H1 (cell line): Measurements from ENCODE around the gene RGS6. TPM values are rescaled to one million over a fixed set of nuclear protein-coding genes. Genes with fewer than 3 reads are reported as not detected.

ENCODE experiments used
- CBX5 ChIP-seq: fragments of 300-800, 300-1000 bp; sonication (generic); IDR thresholded peaks from 2 replicates; pipeline ENCODE4 v1.7.1; 2016; ENCODE audit warnings: antibody characterized with exemption, low read length, low read depth
- CREB1 ChIP-seq: IDR thresholded peaks from 2 replicates; pipeline ENCODE4 v1.6.1; 2012; ENCODE audit warnings: inconsistent platforms
- GABPA ChIP-seq: IDR thresholded peaks from 2 replicates; pipeline ENCODE4 v1.6.1; 2011; ENCODE audit warnings: mild to moderate bottlenecking, low read length, moderate library complexity, borderline replicate concordance; ENCODE audit not compliant: insufficient read depth
- RNF2 ChIP-seq: fragments of 200-900, 300-1000 bp; sonication (generic); IDR thresholded peaks from 2 replicates; pipeline ENCODE4 v1.7.1; 2016; ENCODE audit warnings: borderline replicate concordance, low read depth, mild to moderate bottlenecking, antibody characterized with exemption, low read length; ENCODE audit not compliant: poor library complexity, severe bottlenecking; ENCODE audit errors: missing control alignments
- SRF ChIP-seq: IDR thresholded peaks from 2 replicates; pipeline ENCODE4 v1.6.1; 2011; ENCODE audit warnings: mild to moderate bottlenecking, low read depth, low read length, moderate library complexity
- TBP ChIP-seq: IDR thresholded peaks from 2 replicates; pipeline ENCODE4 v1.6.1; 2011; ENCODE audit warnings: low read depth, low read length, improper control_type of control experiment
- polyA plus RNA-seq, 7 experiments: library from polyadenylated mRNA; depleted of rRNA in 3 of 7; stranded (reverse) in 5 of 7; unstranded in 2 of 7; fragments of >200 nt in 5 of 7; fragments of 200-250 nt in 2 of 7; gene quantifications; 1 replicate in 5 of 7; 2 replicates in 1 of 7; 4 replicates in 1 of 7; pipeline versions ENCODE4 v1.2.1 to v1.2.3, GENCODE V29; 2011 to 2013; ENCODE audit warnings: missing spikeins in 2 of 7, mixed read lengths in 2 of 7
- total RNA-seq: library from RNA; stranded (reverse); fragmentation: NEBNext Ultra II Directional; extraction: Animal tissue kit (Norgen Biotek cat#: 25700); gene quantifications from 2 replicates; pipeline ENCODE4 v1.2.1, GENCODE V29; 2021

The RGS6 gene
- total and polyA plus RNA-seq, 2 of the 8 experiments (the other 6 are each of a cell fraction or from before 2014, with no cell fraction given), result 0.26 to 1.1 TPM

DNA sequence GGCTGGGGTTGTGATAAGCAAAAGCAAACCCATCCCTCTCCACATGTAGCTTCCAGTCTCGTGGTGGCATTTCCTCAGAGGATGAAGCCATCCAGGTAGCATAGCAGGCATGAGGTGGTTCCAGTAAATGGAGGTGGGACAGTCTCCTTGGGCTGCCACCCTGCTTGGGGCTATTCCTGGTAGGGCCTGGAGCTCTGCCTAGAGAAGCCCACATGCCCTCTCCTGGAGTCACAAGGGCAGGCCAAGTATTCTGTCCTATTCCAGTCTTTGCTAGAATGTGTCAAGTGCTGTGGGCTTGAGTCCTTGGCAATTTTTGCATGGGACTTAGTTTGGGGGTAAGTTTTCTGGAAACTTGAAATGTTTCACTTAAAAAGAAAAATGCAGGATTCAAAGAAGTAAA, 491.7 kb downstream of the RGS6 start (continued):
- TF ChIP-seq CREB1, result no peak
- no peak for TF ChIP-seq CBX5
- no peak for TF ChIP-seq RNF2
- no peak for TF ChIP-seq TBP
- no peak for TF ChIP-seq GABPA
- TF ChIP-seq SRF, result no peak
